Adrenal gland (tissue), 12 donors: Measurements from ENCODE around the gene SPTBN1. TPM values are rescaled to one million over a fixed set of nuclear protein-coding genes. Genes with fewer than 3 reads are reported as not detected.

Experiments
- DNase-seq, 7 donors: peaks; one replicate each; pipeline ENCODE4 v3.0.0-alpha.2; 2019 to 2020
- H3K27ac ChIP-seq, 5 donors: fragments of 200-600 bp; sonication (generic) in 4 of 5; 1 replicate in 3 of 5; 2 replicates in 2 of 5; pipeline versions ENCODE4 v1.5.1 to v1.8.0; 2016 to 2020; ENCODE audit warnings: mild to moderate bottlenecking in 1 of 5
- H3K27me3 ChIP-seq: fragments of 200-600 bp; 2 replicates; pipeline ENCODE4 v1.8.0; 2021
- H3K36me3 ChIP-seq, 2 donors: fragments of 200-600 bp; replicated peaks in 1 of 2; 1 replicate in 1 of 2; 2 replicates in 1 of 2; pipeline versions ENCODE4 v1.5.1 to v1.8.0; 2018 to 2022
- H3K4me1 ChIP-seq, 2 donors: fragments of 200-600 bp; replicated peaks in 1 of 2; 1 replicate in 1 of 2; 2 replicates in 1 of 2; pipeline versions ENCODE4 v1.5.1 to v1.8.0; 2018 to 2021
- H3K4me3 ChIP-seq, 4 donors: fragments of 200-600 bp; sonication (generic) in 3 of 4; one replicate each; pipeline ENCODE4 v1.5.1; 2016 to 2018
- H3K9me3 ChIP-seq, 3 donors: fragments of 200-600 bp; sonication (generic) in 1 of 3; replicated peaks in 1 of 3; 1 replicate in 2 of 3; 2 replicates in 1 of 3; pipeline versions ENCODE4 v1.5.1 to v1.8.0; 2016 to 2021
- CTCF ChIP-seq, 6 experiments: fragments of 450-650 bp in 4 of 6; fragments of 200-600 bp in 2 of 6; sonication (generic) in 1 of 6; IDR thresholded peaks; 1 replicate in 5 of 6; 2 replicates in 1 of 6; pipeline versions ENCODE4 v1.5.1 to v1.8.0; 2016 to 2021; ENCODE audit warnings: antibody characterized with exemption in 6 of 6, mild to moderate bottlenecking in 2 of 6, moderate library complexity in 1 of 6
- POLR2A ChIP-seq, 2 donors: fragments of 450-650 bp; IDR thresholded peaks; one replicate each; pipeline ENCODE4 v1.6.1; 2017; ENCODE audit warnings: antibody characterized with exemption in 2 of 2, mild to moderate bottlenecking in 2 of 2, moderate library complexity in 1 of 2
- WGBS, 4 donors: extraction: QIAGEN DNeasy Blood & Tissue Kit in 2 of 4; methylation state at CpG; one replicate each; pipeline versions ENCODE4 v1.1.5 to v1.1.7; 2013 to 2017; 5-methylcytosine and 5-hydroxymethylcytosine counted together
- intact Hi-C, 2 donors: fragments of 100-400 bp; cut with DNase I; formaldehyde crosslinking; loops; one replicate each; pipeline versions ENCODE4 v1.14.1 to v1.15.0; 2022 to 2023
- polyA plus RNA-seq, 3 donors: library from polyadenylated mRNA; stranded (reverse); fragments of 200-250 nt in 2 of 3; fragments of 350-450 nt in 1 of 3; fragmentation: Illumina TruSeq in 1 of 3; extraction: RNeasy Lipid Tissue Mini Kit (QIAGEN cat#74804) in 1 of 3; gene quantifications; one replicate each; pipeline ENCODE4 v1.2.3, GENCODE V29; 2013 to 2014
- total RNA-seq, 9 donors: library from RNA; depleted of rRNA in 4 of 9; stranded (reverse); fragments of >200 nt in 4 of 9; fragments of 120-200 nt in 1 of 9; fragmentation: NEBNext Ultra II Directional in 1 of 9; extraction: Animal tissue kit (Norgen Biotek cat#: 25700) in 1 of 9; gene quantifications; one replicate each; pipeline versions ENCODE4 v1.1.0 to v1.2.4, GENCODE V29; 2013 to 2023
- donor health status: healthy with polysubstance abuse.
- donor health status: Bipolar disorder and iron deficiency.
- donor health status: DM: yes; HTN: yes; CAD: no.
- donor health status: DM: no; HTN: no; CAD: no.
- donor health status: DM: no; HTN: no; CAD: no.
- donor health status: DM: yes; HTN: yes; CAD: no.

The SPTBN1 gene
- total and polyA plus RNA-seq, 12 donors, result 72.9 to 653 (median 493) TPM

GRCh38 chr2:54683596-54683995 lies 227.5 kb downstream of the SPTBN1 start:
- Histone ChIP-seq H3K4me3 (no peak overlapping the region), H3K36me3 (no peaks in the 10 kb centered on the region), H3K27me3 (no peaks in the 10 kb centered on the region), H3K27ac (no peak overlapping the region), H3K4me1 (peaks cover 0 to 6% of the 10 kb centered on the region in 2 donors), H3K9me3 (no peaks in the 10 kb centered on the region)
- no peak for TF ChIP-seq POLR2A (IDR thresholded peaks at IDR 0.05)
- TF ChIP-seq CTCF (IDR thresholded peaks at IDR 0.05), result no peak
- DNase-seq, result no peak
- intact Hi-C loops, result no loop called here
- 83 to 98% (median 87%) methylated on average over 2 of the region's 2 CpGs for WGBS, 4 donors

- Histone ChIP-seq H3K27ac (no peak overlapping the region), H3K4me1 (peaks cover 0 to 5% of the 10 kb centered on the region in 2 donors), H3K9me3 (no peaks in the 10 kb centered on the region), H3K4me3 (no peak overlapping the region), H3K36me3 (no peaks in the 10 kb centered on the region), H3K27me3 (no peaks in the 10 kb centered on the region)
- TF ChIP-seq CTCF (IDR thresholded peaks at IDR 0.05) (no peak), POLR2A (IDR thresholded peaks at IDR 0.05) (no peak)
- intact Hi-C loops, result no loop called here
- no peak for DNase-seq
- 74 to 81% (median 77%) methylated on average over 4 of the region's 4 CpGs for WGBS, 4 donors
Observed at GRCh38 chr2:54685263-54685775, 229.2 kb downstream of the SPTBN1 start.

GRCh38 chr2:54687595-54688152 lies 231.5 kb downstream of the SPTBN1 start:
- Histone ChIP-seq H3K27ac (no peak overlapping the region), H3K4me1 (no peaks in the 10 kb centered on the region), H3K9me3 (no peaks in the 10 kb centered on the region), H3K4me3 (no peak overlapping the region), H3K36me3 (no peaks in the 10 kb centered on the region), H3K27me3 (no peaks in the 10 kb centered on the region)
- intact Hi-C loops, result no loop called here
- TF ChIP-seq CTCF (IDR thresholded peaks at IDR 0.05) (no peak), POLR2A (IDR thresholded peaks at IDR 0.05) (no peak)
- no peak for DNase-seq
- 77 to 94% (median 87%) methylated on average over 4 of the region's 4 CpGs for WGBS, 4 donors

- Histone ChIP-seq H3K4me1 (no peaks in the 10 kb centered on the region), H3K4me3 (no peak overlapping the region), H3K27ac (no peak overlapping the region), H3K36me3 (no peaks in the 10 kb centered on the region), H3K9me3 (no peaks in the 10 kb centered on the region), H3K27me3 (no peaks in the 10 kb centered on the region)
- 70 to 85% (median 84%) methylated on average over 8 of the region's 8 CpGs for WGBS, 4 donors
- peak in 1 of 7 donors; percentile 18 for DNase-seq
- no peak for TF ChIP-seq CTCF (IDR thresholded peaks at IDR 0.05)
- TF ChIP-seq POLR2A (IDR thresholded peaks at IDR 0.05), result no peak
- intact Hi-C loops, result no loop called here
Observed at GRCh38 chr2:54691445-54692135, 235.5 kb downstream of the SPTBN1 start.
